GM23338 (cell line): Measurements from ENCODE around the gene CDHR4. TPM values are rescaled to one million over a fixed set of nuclear protein-coding genes. Genes with fewer than 3 reads are reported as not detected.

Experiments
- ATAC-seq: fragments of 200-7000 bp; cut with Tn5 transposase; 3 replicates; pipeline ENCODE4 v1.9.1; 2020
- DNase-seq: peaks from one replicate; pipeline ENCODE4 v3.0.0-alpha.2; 2015; ENCODE audit warnings: low spot score
- H2AFZ ChIP-seq: fragments of 200-600 bp; sonication (generic); 2 replicates; pipeline ENCODE4 v1.8.0; 2016; ENCODE audit warnings: antibody characterized with exemption, mild to moderate bottlenecking, moderate library complexity
- H3F3A ChIP-seq: fragments of 200-600 bp; sonication (generic); replicated peaks from 2 replicates; pipeline ENCODE4 v1.8.0; 2017; ENCODE audit warnings: antibody characterized with exemption, mixed run types, low read depth
- H3K27ac ChIP-seq: fragments of 200-600 bp; sonication (generic); 2 replicates; pipeline ENCODE4 v1.6.1; 2016; ENCODE audit warnings: low read depth
- H3K27me3 ChIP-seq: fragments of 200-600 bp; sonication (generic); 2 replicates; pipeline ENCODE4 v1.8.0; 2016; ENCODE audit warnings: mild to moderate bottlenecking, mixed run types, moderate library complexity; ENCODE audit not compliant: insufficient read depth
- H3K36me3 ChIP-seq: fragments of 200-600 bp; sonication (generic); 2 replicates; pipeline ENCODE4 v1.8.0; 2016; ENCODE audit warnings: mild to moderate bottlenecking; ENCODE audit not compliant: insufficient read depth
- H3K4me1 ChIP-seq: fragments of 200-600 bp; sonication (generic); 2 replicates; pipeline ENCODE4 v1.8.0; 2016; ENCODE audit warnings: mild to moderate bottlenecking, moderate library complexity; ENCODE audit not compliant: insufficient read depth
- H3K4me2 ChIP-seq: fragments of 200-600 bp; sonication (generic); 2 replicates; pipeline ENCODE4 v1.7.1; 2017; ENCODE audit warnings: mixed run types
- H3K4me3 ChIP-seq: fragments of 200-600 bp; sonication (generic); 2 replicates; pipeline ENCODE4 v1.6.1; 2016; ENCODE audit warnings: mixed run types
- H3K79me2 ChIP-seq: fragments of 200-600 bp; sonication (generic); replicated peaks from 2 replicates; pipeline ENCODE4 v1.8.0; 2017; ENCODE audit warnings: mild to moderate bottlenecking; ENCODE audit not compliant: insufficient read depth
- H3K9me2 ChIP-seq: fragments of 200-600 bp; sonication (generic); 2 replicates; pipeline ENCODE4 v1.8.0; 2017; ENCODE audit not compliant: insufficient read depth
- H4K20me1 ChIP-seq: fragments of 200-600 bp; sonication (generic); replicated peaks from 2 replicates; pipeline ENCODE4 v1.8.0; 2017; ENCODE audit warnings: mild to moderate bottlenecking; ENCODE audit not compliant: insufficient read depth
- H3K27ac Mint-ChIP-seq: 2 replicates; pipeline ENCODE4 v1.8.0; 2020; ENCODE audit warnings: inconsistent platforms, mild to moderate bottlenecking, moderate library complexity, mixed read lengths
- H3K27me3 Mint-ChIP-seq: 3 replicates; pipeline ENCODE4 v1.8.0; 2022; ENCODE audit warnings: low read depth, mild to moderate bottlenecking, moderate library complexity, mixed read lengths, inconsistent platforms; ENCODE audit not compliant: insufficient read depth, poor library complexity
- H3K36me3 Mint-ChIP-seq: 3 replicates; pipeline ENCODE4 v1.8.0; 2021; ENCODE audit warnings: low read depth, mild to moderate bottlenecking, inconsistent platforms, moderate library complexity, mixed read lengths
- H3K4me1 Mint-ChIP-seq: 3 replicates; pipeline ENCODE4 v1.8.0; 2020; ENCODE audit warnings: mild to moderate bottlenecking, inconsistent platforms, mixed read lengths
- H3K4me3 Mint-ChIP-seq: 3 replicates; pipeline ENCODE4 v1.8.0; 2021; ENCODE audit warnings: moderate library complexity, mild to moderate bottlenecking, inconsistent platforms, mixed read lengths
- H3K9me3 Mint-ChIP-seq: 3 replicates; pipeline ENCODE4 v1.8.0; 2020; ENCODE audit warnings: moderate library complexity, mild to moderate bottlenecking, inconsistent platforms, mixed read lengths
- CREB1 ChIP-seq: fragments of 250-450 bp; sonication (Bioruptor Pico); IDR thresholded peaks from 2 replicates; pipeline ENCODE4 v1.5.0; 2020; ENCODE audit warnings: low read depth, mild to moderate bottlenecking, moderate library complexity
- CTCF ChIP-seq, 2 experiments: fragments of 200-600 bp in 1 of 2; sonication (generic) in 1 of 2; conservative IDR thresholded peaks; 2 replicates each; pipeline versions ENCODE4 v1.5.1 to v1.6.1; 2016 to 2017; ENCODE audit warnings: antibody characterized with exemption in 2 of 2, low read depth in 2 of 2, mild to moderate bottlenecking in 2 of 2, moderate library complexity in 1 of 2
- ETS1 ChIP-seq: IDR thresholded peaks from 2 replicates; pipeline ENCODE4 v1.6.1; 2016; ENCODE audit warnings: antibody characterized with exemption
- POLR2AphosphoS5 ChIP-seq: IDR thresholded peaks from 2 replicates; pipeline ENCODE4 v1.6.1; 2016; ENCODE audit warnings: antibody characterized with exemption, low read depth
- REST ChIP-seq: IDR thresholded peaks from one replicate; pipeline ENCODE4 v1.6.1; 2018; ENCODE audit warnings: antibody characterized with exemption; ENCODE audit not compliant: unreplicated experiment
- polyA plus RNA-seq: library from polyadenylated mRNA; unstranded; fragments of >200 nt; fragmentation: Nextera tagmentation; extraction: Ambion mirVana; gene quantifications from 2 replicates; pipeline ENCODE4 v1.2.1, GENCODE V29; 2016
- total RNA-seq: library from RNA; depleted of rRNA; stranded (reverse); fragments of >200 nt; shearing (Covaris generic); gene quantifications from 2 replicates; pipeline ENCODE4 v1.2.3, GENCODE V29; 2014
- TF ChIP-seq, protein P1 (sequence below): fragments of 250-450 bp; sonication (Bioruptor Pico); IDR thresholded peaks from 2 replicates; pipeline ENCODE4 v1.5.0; 2020; ENCODE audit warnings: mild to moderate bottlenecking, moderate library complexity

The CDHR4 gene
- total and polyA plus RNA-seq, 2 experiments from 2014 or later: 0.24 to 0.26 TPM

GRCh38 chr3:49839193-49839809 is 39.6 kb upstream of the CDHR4 start:
- Histone ChIP-seq H3K4me1 (no peaks in the 10 kb centered on the region), H3K79me2 (no peaks in the 10 kb centered on the region), H3F3A (no peaks in the 10 kb centered on the region), H3K4me2 (no peak overlapping the region), H3K4me3 (no peak overlapping the region), H3K36me3 (0 out of 2 replicates have a peak, but pooled peaks cover 8% of the 10 kb centered on the region), H2AFZ (no peak overlapping the region), H3K27ac (no peak overlapping the region), H3K9me2 (no peaks in the 10 kb centered on the region), H3K27me3 (no peaks in the 10 kb centered on the region), H4K20me1 (no peaks in the 10 kb centered on the region; the same call in 1 of the 2 replicates)
- H3K4me1 Mint-ChIP-seq: peaks cover 18% of the 10 kb centered on the region
- no peak overlapping the region; the same call in 2 of the 3 replicates for H3K4me3 Mint-ChIP-seq
- no peak overlapping the region for H3K27ac Mint-ChIP-seq
- DNase-seq: peak; percentile 89
- ATAC-seq: peak; percentile 83
- H3K27me3 Mint-ChIP-seq: peaks cover 7% of the 10 kb centered on the region
- TF ChIP-seq ETS1: no peak
- peak; percentile 95 for TF ChIP-seq CTCF (conservative IDR thresholded peaks at IDR 0.05; ENCODE audit: low read depth in 2 of 2)
- TF ChIP-seq REST: no peak
- TF ChIP-seq, protein P1, sequence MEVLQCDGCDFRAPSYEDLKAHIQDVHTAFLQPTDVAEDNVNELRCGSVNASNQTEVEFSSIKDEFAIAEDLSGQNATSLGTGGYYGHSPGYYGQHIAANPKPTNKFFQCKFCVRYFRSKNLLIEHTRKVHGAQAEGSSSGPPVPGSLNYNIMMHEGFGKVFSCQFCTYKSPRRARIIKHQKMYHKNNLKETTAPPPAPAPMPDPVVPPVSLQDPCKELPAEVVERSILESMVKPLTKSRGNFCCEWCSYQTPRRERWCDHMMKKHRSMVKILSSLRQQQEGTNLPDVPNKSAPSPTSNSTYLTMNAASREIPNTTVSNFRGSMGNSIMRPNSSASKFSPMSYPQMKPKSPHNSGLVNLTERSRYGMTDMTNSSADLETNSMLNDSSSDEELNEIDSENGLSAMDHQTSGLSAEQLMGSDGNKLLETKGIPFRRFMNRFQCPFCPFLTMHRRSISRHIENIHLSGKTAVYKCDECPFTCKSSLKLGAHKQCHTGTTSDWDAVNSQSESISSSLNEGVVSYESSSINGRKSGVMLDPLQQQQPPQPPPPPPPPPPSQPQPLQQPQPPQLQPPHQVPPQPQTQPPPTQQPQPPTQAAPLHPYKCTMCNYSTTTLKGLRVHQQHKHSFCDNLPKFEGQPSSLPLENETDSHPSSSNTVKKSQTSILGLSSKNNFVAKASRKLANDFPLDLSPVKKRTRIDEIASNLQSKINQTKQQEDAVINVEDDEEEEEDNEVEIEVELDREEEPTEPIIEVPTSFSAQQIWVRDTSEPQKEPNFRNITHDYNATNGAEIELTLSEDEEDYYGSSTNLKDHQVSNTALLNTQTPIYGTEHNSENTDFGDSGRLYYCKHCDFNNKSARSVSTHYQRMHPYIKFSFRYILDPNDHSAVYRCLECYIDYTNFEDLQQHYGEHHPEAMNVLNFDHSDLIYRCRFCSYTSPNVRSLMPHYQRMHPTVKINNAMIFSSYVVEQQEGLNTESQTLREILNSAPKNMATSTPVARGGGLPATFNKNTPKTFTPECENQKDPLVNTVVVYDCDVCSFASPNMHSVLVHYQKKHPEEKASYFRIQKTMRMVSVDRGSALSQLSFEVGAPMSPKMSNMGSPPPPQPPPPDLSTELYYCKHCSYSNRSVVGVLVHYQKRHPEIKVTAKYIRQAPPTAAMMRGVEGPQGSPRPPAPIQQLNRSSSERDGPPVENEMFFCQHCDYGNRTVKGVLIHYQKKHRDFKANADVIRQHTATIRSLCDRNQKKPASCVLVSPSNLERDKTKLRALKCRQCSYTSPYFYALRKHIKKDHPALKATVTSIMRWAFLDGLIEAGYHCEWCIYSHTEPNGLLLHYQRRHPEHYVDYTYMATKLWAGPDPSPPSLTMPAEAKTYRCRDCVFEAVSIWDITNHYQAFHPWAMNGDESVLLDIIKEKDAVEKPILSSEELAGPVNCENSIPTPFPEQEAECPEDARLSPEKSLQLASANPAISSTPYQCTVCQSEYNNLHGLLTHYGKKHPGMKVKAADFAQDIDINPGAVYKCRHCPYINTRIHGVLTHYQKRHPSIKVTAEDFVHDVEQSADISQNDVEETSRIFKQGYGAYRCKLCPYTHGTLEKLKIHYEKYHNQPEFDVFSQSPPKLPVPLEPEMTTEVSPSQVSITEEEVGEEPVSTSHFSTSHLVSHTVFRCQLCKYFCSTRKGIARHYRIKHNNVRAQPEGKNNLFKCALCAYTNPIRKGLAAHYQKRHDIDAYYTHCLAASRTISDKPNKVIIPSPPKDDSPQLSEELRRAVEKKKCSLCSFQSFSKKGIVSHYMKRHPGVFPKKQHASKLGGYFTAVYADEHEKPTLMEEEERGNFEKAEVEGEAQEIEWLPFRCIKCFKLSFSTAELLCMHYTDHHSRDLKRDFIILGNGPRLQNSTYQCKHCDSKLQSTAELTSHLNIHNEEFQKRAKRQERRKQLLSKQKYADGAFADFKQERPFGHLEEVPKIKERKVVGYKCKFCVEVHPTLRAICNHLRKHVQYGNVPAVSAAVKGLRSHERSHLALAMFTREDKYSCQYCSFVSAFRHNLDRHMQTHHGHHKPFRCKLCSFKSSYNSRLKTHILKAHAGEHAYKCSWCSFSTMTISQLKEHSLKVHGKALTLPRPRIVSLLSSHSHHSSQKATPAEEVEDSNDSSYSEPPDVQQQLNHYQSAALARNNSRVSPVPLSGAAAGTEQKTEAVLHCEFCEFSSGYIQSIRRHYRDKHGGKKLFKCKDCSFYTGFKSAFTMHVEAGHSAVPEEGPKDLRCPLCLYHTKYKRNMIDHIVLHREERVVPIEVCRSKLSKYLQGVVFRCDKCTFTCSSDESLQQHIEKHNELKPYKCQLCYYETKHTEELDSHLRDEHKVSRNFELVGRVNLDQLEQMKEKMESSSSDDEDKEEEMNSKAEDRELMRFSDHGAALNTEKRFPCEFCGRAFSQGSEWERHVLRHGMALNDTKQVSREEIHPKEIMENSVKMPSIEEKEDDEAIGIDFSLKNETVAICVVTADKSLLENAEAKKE: no peak
- no peak for TF ChIP-seq CREB1
- no peak for TF ChIP-seq POLR2AphosphoS5
- H3K9me3 Mint-ChIP-seq: no peaks in the 10 kb centered on the region; the same call in 2 of the 3 replicates
- H3K36me3 Mint-ChIP-seq: peaks cover 66% of the 10 kb centered on the region
